Pancreas (tissue), 10 donors: ENCODE measurements around the gene RGMA. TPM values are rescaled to one million over a fixed set of nuclear protein-coding genes. Genes with fewer than 3 reads are reported as not detected.

ENCODE experiments used
- ATAC-seq, 4 donors: fragments of 200-7000 bp; cut with Tn5 transposase; one replicate each; pipeline versions ENCODE4 v1.8.0 to v1.9.1; 2020; ENCODE audit warnings: mild to moderate bottlenecking in 4 of 4, moderate library complexity in 4 of 4
- DNase-seq, 6 donors: peaks; one replicate each; pipeline ENCODE4 v3.0.0-alpha.2; 2020
- FAIRE-seq: peaks from 2 replicates; lab custom pipeline; 2012; peaks lifted over from hg19 to GRCh38; lab: Jason Lieb, UNC
- H3K27ac ChIP-seq, 4 donors: fragments of 200-600 bp; sonication (generic); 1 replicate in 3 of 4; 2 replicates in 1 of 4; pipeline versions ENCODE4 v1.5.0 to v1.8.0; 2020
- H3K27me3 ChIP-seq, 4 donors: fragments of 200-600 bp; one replicate each; pipeline ENCODE4 v1.8.0; 2021
- H3K36me3 ChIP-seq, 3 donors: fragments of 200-600 bp; sonication (generic) in 1 of 3; one replicate each; pipeline versions ENCODE4 v1.5.0 to v1.8.0; 2020 to 2021
- H3K4me1 ChIP-seq, 3 donors: fragments of 200-600 bp; one replicate each; pipeline ENCODE4 v1.8.0; 2021
- H3K4me3 ChIP-seq, 4 donors: fragments of 200-600 bp; sonication (generic) in 2 of 4; one replicate each; pipeline versions ENCODE4 v1.5.0 to v1.8.0; 2020 to 2021
- H3K9me3 ChIP-seq, 4 donors: fragments of 200-600 bp; one replicate each; pipeline ENCODE4 v1.8.0; 2021
- WGBS, 2 donors: extraction: QIAGEN DNeasy Blood & Tissue Kit; methylation state at CpG; one replicate each; pipeline ENCODE4 v1.1.7; 2013; 5-methylcytosine and 5-hydroxymethylcytosine counted together
- intact Hi-C, 3 donors: fragments of 100-400 bp; cut with DNase I; formaldehyde crosslinking; loops; one replicate each; pipeline versions ENCODE4 v1.11.1 to v1.14.2; 2022
- polyA plus RNA-seq, 2 donors: library from polyadenylated mRNA; stranded (reverse); fragments of 200-250 nt; gene quantifications; one replicate each; pipeline ENCODE4 v1.2.3, GENCODE V29; 2013
- total RNA-seq, 6 donors: library from RNA; stranded (reverse); fragmentation: NEBNext Ultra II Directional in 4 of 6; extraction: Animal tissue kit (Norgen Biotek cat#: 25700) in 4 of 6; gene quantifications; one replicate each; pipeline versions ENCODE4 v1.2.1 to v1.2.4, GENCODE V29; 2021 to 2023
- TF ChIP-seq, protein P1 (sequence below), 4 donors: fragments of 200-600 bp; sonication (generic) in 3 of 4; IDR thresholded peaks; one replicate each; pipeline versions ENCODE4 v1.5.0 to v1.8.0; 2021; ENCODE audit warnings: antibody characterized with exemption in 4 of 4
- donor health status: healthy with polysubstance abuse.
- donor health status: DM: no; HTN: no; CAD: no; lungs with moderate emphysema.
- donor health status: DM: no; HTN: no; CAD: no.
- donor health status: control.
- donor health status: control.
- donor health status: Bipolar disorder and iron deficiency.
- donor health status: DM: yes; HTN: yes; CAD: no.
- donor health status: DM: no; HTN: no; CAD: no.
- donor health status: DM: no; HTN: no; CAD: no.
- donor health status: DM: yes; HTN: yes; CAD: no.

Gene RGMA
- total and polyA plus RNA-seq, 8 donors = 3.7 to 14.3 (median 6.8) TPM

DNA sequence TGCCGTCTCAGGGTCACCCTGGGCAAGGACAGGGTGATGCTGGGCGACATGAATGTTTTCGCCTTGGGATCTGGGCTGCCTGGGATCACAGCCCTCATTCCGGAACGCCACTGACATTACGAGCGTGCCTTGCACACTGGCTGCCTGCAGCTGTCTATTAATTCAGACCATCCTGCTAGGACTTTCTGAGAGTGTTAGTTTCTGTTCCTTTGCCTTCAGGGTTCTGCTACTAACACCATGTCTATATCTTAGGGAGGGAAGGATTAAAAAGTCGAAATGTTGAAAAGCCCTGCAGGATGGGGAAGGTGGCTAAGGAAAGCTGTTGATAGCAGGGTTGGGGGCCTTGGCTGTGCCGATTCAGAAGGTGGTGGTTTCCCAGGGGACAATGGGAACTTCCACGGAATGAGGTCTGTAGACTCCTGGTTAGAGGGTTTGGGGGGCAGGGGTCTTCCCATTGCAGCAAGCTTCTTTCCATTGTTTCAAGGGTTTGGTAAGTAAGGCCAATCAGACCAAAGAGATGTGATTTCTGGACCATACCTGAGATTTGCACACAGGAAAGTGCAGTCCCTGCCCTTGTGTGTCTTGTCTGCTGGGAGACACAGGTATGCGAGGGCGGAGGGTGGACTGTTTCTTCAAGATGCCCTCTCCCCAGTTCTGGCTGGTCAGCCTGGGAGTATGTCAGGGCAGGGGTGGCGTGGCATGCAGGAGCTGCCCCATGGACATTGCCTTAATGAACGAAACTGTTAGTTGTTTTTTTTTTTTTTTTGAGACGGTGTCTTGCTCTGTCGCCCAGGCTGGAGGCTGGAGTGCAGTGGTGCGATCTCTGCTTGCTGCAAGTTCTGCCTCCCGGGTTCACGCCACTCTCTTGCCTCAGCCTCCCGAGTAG lies 50.9 kb downstream of the RGMA start:
- no peaks in the 10 kb centered on the region for H3K27me3 ChIP-seq
- H3K4me1 ChIP-seq = no peaks in the 10 kb centered on the region
- no peak overlapping the region for H3K27ac ChIP-seq
- no peaks in the 10 kb centered on the region for H3K9me3 ChIP-seq
- intact Hi-C loops = loop anchor here in 2 of 3 donors (10.0 kb wide), 2 partner anchors 937 to 1087 kb away; no protein-coding TSS in a partner anchor
- H3K36me3 ChIP-seq = no peaks in the 10 kb centered on the region
- peak in 2 of 6 donors; percentile 11 to 31 for DNase-seq
- no peak for FAIRE-seq
- ATAC-seq = no peak
- TF ChIP-seq, protein P1, sequence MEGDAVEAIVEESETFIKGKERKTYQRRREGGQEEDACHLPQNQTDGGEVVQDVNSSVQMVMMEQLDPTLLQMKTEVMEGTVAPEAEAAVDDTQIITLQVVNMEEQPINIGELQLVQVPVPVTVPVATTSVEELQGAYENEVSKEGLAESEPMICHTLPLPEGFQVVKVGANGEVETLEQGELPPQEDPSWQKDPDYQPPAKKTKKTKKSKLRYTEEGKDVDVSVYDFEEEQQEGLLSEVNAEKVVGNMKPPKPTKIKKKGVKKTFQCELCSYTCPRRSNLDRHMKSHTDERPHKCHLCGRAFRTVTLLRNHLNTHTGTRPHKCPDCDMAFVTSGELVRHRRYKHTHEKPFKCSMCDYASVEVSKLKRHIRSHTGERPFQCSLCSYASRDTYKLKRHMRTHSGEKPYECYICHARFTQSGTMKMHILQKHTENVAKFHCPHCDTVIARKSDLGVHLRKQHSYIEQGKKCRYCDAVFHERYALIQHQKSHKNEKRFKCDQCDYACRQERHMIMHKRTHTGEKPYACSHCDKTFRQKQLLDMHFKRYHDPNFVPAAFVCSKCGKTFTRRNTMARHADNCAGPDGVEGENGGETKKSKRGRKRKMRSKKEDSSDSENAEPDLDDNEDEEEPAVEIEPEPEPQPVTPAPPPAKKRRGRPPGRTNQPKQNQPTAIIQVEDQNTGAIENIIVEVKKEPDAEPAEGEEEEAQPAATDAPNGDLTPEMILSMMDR (IDR thresholded peaks at IDR 0.05) = no peak
- no peak overlapping the region for H3K4me3 ChIP-seq
- WGBS, 2 donors = 82 to 84% methylated on average over 19 to 20 of the region's 20 CpGs

DNA sequence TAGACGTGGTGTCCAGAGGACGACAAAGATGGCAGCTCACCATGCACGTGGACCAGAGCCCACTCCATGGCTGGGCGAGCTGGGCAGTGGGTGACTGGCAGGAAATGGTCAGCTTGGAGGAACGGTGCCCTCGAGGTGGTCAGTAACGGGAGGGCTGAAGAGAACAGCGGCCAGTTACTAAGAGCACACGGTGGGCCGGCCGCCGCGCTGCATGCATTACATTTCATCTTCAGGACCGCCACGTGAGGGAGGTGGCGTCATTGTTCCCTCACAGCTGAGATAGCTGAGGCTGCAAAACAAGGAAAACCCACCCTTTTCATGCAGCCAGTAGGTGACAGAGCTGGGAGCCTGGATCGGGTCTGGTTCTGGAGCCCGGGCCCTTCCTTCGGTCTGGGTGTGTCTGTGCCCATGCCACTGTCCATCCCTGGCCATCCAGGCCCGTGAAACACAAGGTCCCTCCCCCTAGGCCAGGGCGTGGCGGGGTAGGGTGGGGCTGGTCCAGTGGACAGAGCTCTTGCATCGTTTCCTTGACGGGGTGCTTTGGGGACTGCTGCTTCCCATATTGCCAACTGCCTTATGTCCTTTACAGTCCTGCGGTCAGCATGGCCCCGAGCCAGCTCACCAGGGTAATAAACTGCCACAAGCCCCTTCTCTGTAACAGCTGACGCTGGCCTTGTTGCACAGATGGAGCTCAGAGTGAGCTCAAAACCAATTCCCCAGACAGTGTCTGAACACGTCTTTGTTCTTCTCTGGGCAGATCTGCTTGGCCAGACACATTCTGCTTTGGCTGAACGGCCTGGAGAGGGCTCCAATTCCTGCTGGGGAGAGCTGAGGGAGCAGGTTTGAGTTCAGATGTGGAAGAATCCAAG lies 51.8 kb downstream of the RGMA start:
- H3K4me1 ChIP-seq = no peaks in the 10 kb centered on the region
- intact Hi-C loops = loop anchor here in 2 of 3 donors (10.0 kb wide), 2 partner anchors 938 to 1088 kb away; no protein-coding TSS in a partner anchor
- TF ChIP-seq, protein P1 (IDR thresholded peaks at IDR 0.05) = no peak
- ATAC-seq = peak in 3 of 4 donors; percentile 32 to 42 (median 39)
- whole genome bisulfite sequencing, 2 donors = 79 to 85% methylated on average over 29 of the region's 29 CpGs
- H3K27ac ChIP-seq = no peak overlapping the region
- no peaks in the 10 kb centered on the region for H3K27me3 ChIP-seq
- DNase-seq = peak in 2 of 6 donors; percentile 57 to 69
- no peaks in the 10 kb centered on the region for H3K36me3 ChIP-seq
- FAIRE-seq = no peak
- H3K9me3 ChIP-seq = no peaks in the 10 kb centered on the region
- H3K4me3 ChIP-seq = no peak overlapping the region

- H3K27ac ChIP-seq = no peak overlapping the region
- H3K27me3 ChIP-seq = no peaks in the 10 kb centered on the region
- DNase-seq (peak in 4 of 6 donors; percentile 35 to 73 (median 64)), FAIRE-seq (no peak), ATAC-seq (peak; percentile 73 to 89 (median 80))
- intact Hi-C loops = loop anchor here in 2 of 3 donors (10.0 kb wide), 2 partner anchors 939 to 1089 kb away; no protein-coding TSS in a partner anchor
- H3K4me1 ChIP-seq = no peaks in the 10 kb centered on the region
- WGBS, 2 donors = 42 to 44% methylated on average over 32 of the region's 32 CpGs
- H3K4me3 ChIP-seq = no peak overlapping the region
- TF ChIP-seq, protein P1 (IDR thresholded peaks at IDR 0.05) = peak; percentile 51 to 65 (median 60)
- H3K36me3 ChIP-seq = no peaks in the 10 kb centered on the region
- no peaks in the 10 kb centered on the region for H3K9me3 ChIP-seq
These were observed 52.8 kb downstream of the RGMA start for GRCh38 chr15:93035953-93036810.
